GM23338 (cell line): ENCODE measurements around the gene PRSS21. TPM values are rescaled to one million over a fixed set of nuclear protein-coding genes. Genes with fewer than 3 reads are reported as not detected.

Experiments used
- ATAC-seq: fragments of 200-7000 bp; cut with Tn5 transposase; 3 replicates; pipeline ENCODE4 v1.9.1; 2020
- DNase-seq: peaks from one replicate; pipeline ENCODE4 v3.0.0-alpha.2; 2015; ENCODE audit warnings: low spot score
- H2AFZ ChIP-seq: fragments of 200-600 bp; sonication (generic); 2 replicates; pipeline ENCODE4 v1.8.0; 2016; ENCODE audit warnings: antibody characterized with exemption, mild to moderate bottlenecking, moderate library complexity
- H3F3A ChIP-seq: fragments of 200-600 bp; sonication (generic); replicated peaks from 2 replicates; pipeline ENCODE4 v1.8.0; 2017; ENCODE audit warnings: antibody characterized with exemption, mixed run types, low read depth
- H3K27ac ChIP-seq: fragments of 200-600 bp; sonication (generic); 2 replicates; pipeline ENCODE4 v1.6.1; 2016; ENCODE audit warnings: low read depth
- H3K27me3 ChIP-seq: fragments of 200-600 bp; sonication (generic); 2 replicates; pipeline ENCODE4 v1.8.0; 2016; ENCODE audit warnings: mild to moderate bottlenecking, mixed run types, moderate library complexity; ENCODE audit not compliant: insufficient read depth
- H3K36me3 ChIP-seq: fragments of 200-600 bp; sonication (generic); 2 replicates; pipeline ENCODE4 v1.8.0; 2016; ENCODE audit warnings: mild to moderate bottlenecking; ENCODE audit not compliant: insufficient read depth
- H3K4me1 ChIP-seq: fragments of 200-600 bp; sonication (generic); 2 replicates; pipeline ENCODE4 v1.8.0; 2016; ENCODE audit warnings: mild to moderate bottlenecking, moderate library complexity; ENCODE audit not compliant: insufficient read depth
- H3K4me2 ChIP-seq: fragments of 200-600 bp; sonication (generic); 2 replicates; pipeline ENCODE4 v1.7.1; 2017; ENCODE audit warnings: mixed run types
- H3K4me3 ChIP-seq: fragments of 200-600 bp; sonication (generic); 2 replicates; pipeline ENCODE4 v1.6.1; 2016; ENCODE audit warnings: mixed run types
- H3K79me2 ChIP-seq: fragments of 200-600 bp; sonication (generic); replicated peaks from 2 replicates; pipeline ENCODE4 v1.8.0; 2017; ENCODE audit warnings: mild to moderate bottlenecking; ENCODE audit not compliant: insufficient read depth
- H3K9me2 ChIP-seq: fragments of 200-600 bp; sonication (generic); 2 replicates; pipeline ENCODE4 v1.8.0; 2017; ENCODE audit not compliant: insufficient read depth
- H4K20me1 ChIP-seq: fragments of 200-600 bp; sonication (generic); replicated peaks from 2 replicates; pipeline ENCODE4 v1.8.0; 2017; ENCODE audit warnings: mild to moderate bottlenecking; ENCODE audit not compliant: insufficient read depth
- H3K27ac Mint-ChIP-seq: 2 replicates; pipeline ENCODE4 v1.8.0; 2020; ENCODE audit warnings: inconsistent platforms, mild to moderate bottlenecking, moderate library complexity, mixed read lengths
- H3K27me3 Mint-ChIP-seq: 3 replicates; pipeline ENCODE4 v1.8.0; 2022; ENCODE audit warnings: low read depth, mild to moderate bottlenecking, moderate library complexity, mixed read lengths, inconsistent platforms; ENCODE audit not compliant: insufficient read depth, poor library complexity
- H3K36me3 Mint-ChIP-seq: 3 replicates; pipeline ENCODE4 v1.8.0; 2021; ENCODE audit warnings: low read depth, mild to moderate bottlenecking, inconsistent platforms, moderate library complexity, mixed read lengths
- H3K4me1 Mint-ChIP-seq: 3 replicates; pipeline ENCODE4 v1.8.0; 2020; ENCODE audit warnings: mild to moderate bottlenecking, inconsistent platforms, mixed read lengths
- H3K4me3 Mint-ChIP-seq: 3 replicates; pipeline ENCODE4 v1.8.0; 2021; ENCODE audit warnings: moderate library complexity, mild to moderate bottlenecking, inconsistent platforms, mixed read lengths
- H3K9me3 Mint-ChIP-seq: 3 replicates; pipeline ENCODE4 v1.8.0; 2020; ENCODE audit warnings: moderate library complexity, mild to moderate bottlenecking, inconsistent platforms, mixed read lengths
- CREB1 ChIP-seq: fragments of 250-450 bp; sonication (Bioruptor Pico); IDR thresholded peaks from 2 replicates; pipeline ENCODE4 v1.5.0; 2020; ENCODE audit warnings: low read depth, mild to moderate bottlenecking, moderate library complexity
- EZH2 ChIP-seq: fragments of 200-600 bp; sonication (generic); IDR thresholded peaks from one replicate; pipeline ENCODE4 v1.8.0; 2017; ENCODE audit warnings: antibody characterized with exemption, mild to moderate bottlenecking, low read depth; ENCODE audit not compliant: unreplicated experiment
- EZH2phosphoT487 ChIP-seq: fragments of 200-600 bp; sonication (generic); IDR thresholded peaks from one replicate; pipeline ENCODE4 v1.8.1; 2018; ENCODE audit warnings: antibody characterized with exemption; ENCODE audit not compliant: unreplicated experiment
- JUNB ChIP-seq: IDR thresholded peaks from one replicate; pipeline ENCODE4 v1.6.1; 2016; ENCODE audit warnings: antibody characterized with exemption; ENCODE audit not compliant: unreplicated experiment
- NANOG ChIP-seq: IDR thresholded peaks from 2 replicates; pipeline ENCODE4 v1.6.1; 2016; ENCODE audit warnings: antibody characterized with exemption, borderline replicate concordance
- STAT1 ChIP-seq: IDR thresholded peaks from one replicate; pipeline ENCODE4 v1.6.1; 2016; ENCODE audit warnings: antibody characterized with exemption; ENCODE audit not compliant: unreplicated experiment
- polyA plus RNA-seq: library from polyadenylated mRNA; unstranded; fragments of >200 nt; fragmentation: Nextera tagmentation; extraction: Ambion mirVana; gene quantifications from 2 replicates; pipeline ENCODE4 v1.2.1, GENCODE V29; 2016
- total RNA-seq: library from RNA; depleted of rRNA; stranded (reverse); fragments of >200 nt; shearing (Covaris generic); gene quantifications from 2 replicates; pipeline ENCODE4 v1.2.3, GENCODE V29; 2014
- TF ChIP-seq, protein P1 (sequence below): IDR thresholded peaks from one replicate; pipeline ENCODE4 v1.6.1; 2018; ENCODE audit warnings: antibody characterized with exemption; ENCODE audit not compliant: unreplicated experiment

Gene PRSS21
- total and polyA plus RNA-seq, 2 experiments from 2014 or later: 2.4 to 3.1 TPM

DNA sequence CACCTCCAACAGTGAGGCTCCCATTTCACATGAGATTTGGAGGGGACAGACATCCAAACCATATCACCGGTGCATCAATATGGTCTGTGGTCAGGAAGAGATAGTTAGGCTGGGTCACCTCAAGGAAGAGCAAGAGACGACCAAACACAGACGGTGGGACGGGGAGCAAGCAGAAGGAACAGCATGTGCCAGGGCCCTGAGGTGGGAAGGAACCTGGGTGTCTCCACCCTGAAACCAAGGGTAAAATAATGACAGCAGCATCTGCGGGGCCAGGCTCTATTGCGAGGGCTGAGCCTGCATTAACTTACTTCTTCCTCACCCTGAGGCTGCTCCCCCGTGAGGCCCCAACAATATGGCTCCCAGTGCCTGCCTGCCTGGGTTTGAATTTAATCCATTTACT lies 8.9 kb upstream of the PRSS21 start (continued):
- TF ChIP-seq, protein P1, sequence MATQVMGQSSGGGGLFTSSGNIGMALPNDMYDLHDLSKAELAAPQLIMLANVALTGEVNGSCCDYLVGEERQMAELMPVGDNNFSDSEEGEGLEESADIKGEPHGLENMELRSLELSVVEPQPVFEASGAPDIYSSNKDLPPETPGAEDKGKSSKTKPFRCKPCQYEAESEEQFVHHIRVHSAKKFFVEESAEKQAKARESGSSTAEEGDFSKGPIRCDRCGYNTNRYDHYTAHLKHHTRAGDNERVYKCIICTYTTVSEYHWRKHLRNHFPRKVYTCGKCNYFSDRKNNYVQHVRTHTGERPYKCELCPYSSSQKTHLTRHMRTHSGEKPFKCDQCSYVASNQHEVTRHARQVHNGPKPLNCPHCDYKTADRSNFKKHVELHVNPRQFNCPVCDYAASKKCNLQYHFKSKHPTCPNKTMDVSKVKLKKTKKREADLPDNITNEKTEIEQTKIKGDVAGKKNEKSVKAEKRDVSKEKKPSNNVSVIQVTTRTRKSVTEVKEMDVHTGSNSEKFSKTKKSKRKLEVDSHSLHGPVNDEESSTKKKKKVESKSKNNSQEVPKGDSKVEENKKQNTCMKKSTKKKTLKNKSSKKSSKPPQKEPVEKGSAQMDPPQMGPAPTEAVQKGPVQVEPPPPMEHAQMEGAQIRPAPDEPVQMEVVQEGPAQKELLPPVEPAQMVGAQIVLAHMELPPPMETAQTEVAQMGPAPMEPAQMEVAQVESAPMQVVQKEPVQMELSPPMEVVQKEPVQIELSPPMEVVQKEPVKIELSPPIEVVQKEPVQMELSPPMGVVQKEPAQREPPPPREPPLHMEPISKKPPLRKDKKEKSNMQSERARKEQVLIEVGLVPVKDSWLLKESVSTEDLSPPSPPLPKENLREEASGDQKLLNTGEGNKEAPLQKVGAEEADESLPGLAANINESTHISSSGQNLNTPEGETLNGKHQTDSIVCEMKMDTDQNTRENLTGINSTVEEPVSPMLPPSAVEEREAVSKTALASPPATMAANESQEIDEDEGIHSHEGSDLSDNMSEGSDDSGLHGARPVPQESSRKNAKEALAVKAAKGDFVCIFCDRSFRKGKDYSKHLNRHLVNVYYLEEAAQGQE: no peak

DNA sequence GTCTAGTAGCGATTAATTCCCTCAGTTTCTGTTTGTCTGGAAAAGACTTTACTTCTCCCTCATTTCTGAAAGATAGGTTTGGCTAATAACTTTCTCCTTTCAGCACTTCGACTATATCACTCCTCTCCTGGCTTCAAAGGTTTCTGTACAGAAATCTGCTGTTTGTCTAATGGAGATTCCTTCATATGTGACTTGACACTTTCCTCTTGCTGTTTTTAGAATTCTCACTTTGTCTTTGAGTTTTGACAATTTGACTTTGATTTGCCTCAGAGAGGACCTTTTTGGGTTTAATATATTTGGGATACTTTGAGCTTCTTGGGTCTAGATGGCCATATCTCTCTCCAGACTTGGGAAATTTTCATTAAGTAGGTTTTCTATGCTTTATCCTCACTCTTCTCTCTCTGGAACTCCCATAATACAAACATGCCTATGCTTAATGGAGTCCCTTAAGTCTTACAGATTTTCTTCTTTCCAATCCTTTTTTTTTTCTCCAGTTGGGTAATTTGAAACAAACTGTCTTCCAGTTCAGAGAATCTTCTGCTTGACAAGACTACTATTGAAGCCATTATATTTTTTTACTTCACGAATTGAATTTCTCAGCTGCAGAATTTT lies 7.8 kb upstream of the PRSS21 start:
- TF ChIP-seq, protein P1: no peak
- TF ChIP-seq NANOG: no peak
- no peak for TF ChIP-seq JUNB
- no peak for TF ChIP-seq EZH2phosphoT487
- TF ChIP-seq EZH2: no peak
- no peak for TF ChIP-seq STAT1
- no peak for TF ChIP-seq CREB1 (CRISPR knock-in tag)
- Histone ChIP-seq H3K4me1 (no peaks in the 10 kb centered on the region; the same call in 1 of the 2 replicates), H3K9me2 (no peaks in the 10 kb centered on the region), H3F3A (no peaks in the 10 kb centered on the region), H3K27me3 (no peaks in the 10 kb centered on the region), H2AFZ (no peak overlapping the region), H3K36me3 (no peaks in the 10 kb centered on the region), H3K4me2 (no peak overlapping the region), H4K20me1 (no peaks in the 10 kb centered on the region), H3K27ac (no peak overlapping the region), H3K4me3 (no peak overlapping the region), H3K79me2 (no peaks in the 10 kb centered on the region)
- no peaks in the 10 kb centered on the region for H3K9me3 Mint-ChIP-seq
- DNase-seq: no peak
- peaks cover 16% of the 10 kb centered on the region for H3K27me3 Mint-ChIP-seq
- no peak overlapping the region for H3K27ac Mint-ChIP-seq
- no peak overlapping the region for H3K4me3 Mint-ChIP-seq
- no peak for ATAC-seq
- H3K4me1 Mint-ChIP-seq: no peaks in the 10 kb centered on the region; the same call in 2 of the 3 replicates
- no peaks in the 10 kb centered on the region for H3K36me3 Mint-ChIP-seq
